ENCODE data around the gene PLA2G12B. TPM values are rescaled to one million over a fixed set of nuclear protein-coding genes. Genes with fewer than 3 reads are reported as not detected.

PLA2G12B gene
- total and polyA plus RNA-seq, 2 experiments from 2014 or later: not detected

GRCh38 chr10:73003822-73004221, 49.2 kb upstream of the PLA2G12B start:
- H3K4me3 ChIP-seq: no peak overlapping the region
- no peak overlapping the region for H3K27ac ChIP-seq (ENCODE audit: low read depth)
- Mint-ChIP-seq H3K4me3 (no peak overlapping the region), H3K36me3 (ENCODE audit: low read depth) (no peaks in the 10 kb centered on the region; the same call in 2 of the 3 replicates), H3K9me3 (no peaks in the 10 kb centered on the region), H3K4me1 (peaks cover 3% of the 10 kb centered on the region; the same call in 2 of the 3 replicates), H3K27ac (no peak overlapping the region), H3K27me3 (ENCODE audit: insufficient read depth, low read depth, poor library complexity) (no peaks in the 10 kb centered on the region)
- H3K9me2 ChIP-seq (ENCODE audit: insufficient read depth): no peaks in the 10 kb centered on the region
- H3K79me2 ChIP-seq (replicated peaks; ENCODE audit: insufficient read depth): no peaks in the 10 kb centered on the region
- no peaks in the 10 kb centered on the region for H3F3A ChIP-seq (replicated peaks; ENCODE audit: low read depth)
- H3K4me2 ChIP-seq: no peak overlapping the region
- DNase-seq (ENCODE audit: low spot score) (no peak), ATAC-seq (no peak)
- no peaks in the 10 kb centered on the region for H3K4me1 ChIP-seq (ENCODE audit: insufficient read depth)
- TF ChIP-seq POLR2AphosphoS5 (IDR thresholded peaks at IDR 0.05; ENCODE audit: low read depth): no peak
- no peaks in the 10 kb centered on the region for H3K36me3 ChIP-seq (ENCODE audit: insufficient read depth)
- no peaks in the 10 kb centered on the region for H4K20me1 ChIP-seq (replicated peaks; ENCODE audit: insufficient read depth)
- H3K27me3 ChIP-seq (ENCODE audit: insufficient read depth): no peaks in the 10 kb centered on the region
- no peak overlapping the region for H2AFZ ChIP-seq

GRCh38 chr10:73000973-73001372, 46.4 kb upstream of the PLA2G12B start:
- TF ChIP-seq POLR2AphosphoS5 (IDR thresholded peaks at IDR 0.05; ENCODE audit: low read depth) (no peak), ZNF114 (CRISPR knock-in tag; IDR thresholded peaks at IDR 0.05) (no peak), CTCF (conservative IDR thresholded peaks at IDR 0.05; ENCODE audit: low read depth in 2 of 2) (no peak), ETS1 (IDR thresholded peaks at IDR 0.05) (no peak), REST (IDR thresholded peaks at IDR 0.05; ENCODE audit: unreplicated experiment) (no peak)

More at GRCh38 chr10:73000973-73001372, 46.4 kb upstream of the PLA2G12B start:
- peaks cover 3% of the 10 kb centered on the region; the same call in 2 of the 3 replicates for H3K4me1 Mint-ChIP-seq
- Histone ChIP-seq H3K4me2 (no peak overlapping the region), H3K4me1 (ENCODE audit: insufficient read depth) (no peaks in the 10 kb centered on the region), H3K4me3 (no peak overlapping the region), H3K9me2 (ENCODE audit: insufficient read depth) (no peaks in the 10 kb centered on the region), H4K20me1 (replicated peaks; ENCODE audit: insufficient read depth) (no peaks in the 10 kb centered on the region), H3F3A (replicated peaks; ENCODE audit: low read depth) (no peaks in the 10 kb centered on the region), H3K27ac (ENCODE audit: low read depth) (no peak overlapping the region), H3K36me3 (ENCODE audit: insufficient read depth) (no peaks in the 10 kb centered on the region), H3K79me2 (replicated peaks; ENCODE audit: insufficient read depth) (no peaks in the 10 kb centered on the region), H3K27me3 (ENCODE audit: insufficient read depth) (no peaks in the 10 kb centered on the region), H2AFZ (no peak overlapping the region)
- H3K4me3 Mint-ChIP-seq: no peak overlapping the region
- H3K27me3 Mint-ChIP-seq (ENCODE audit: insufficient read depth, low read depth, poor library complexity): peaks cover 1% of the 10 kb centered on the region
- DNase-seq (ENCODE audit: low spot score): no peak
- no peak for ATAC-seq
- H3K36me3 Mint-ChIP-seq (ENCODE audit: low read depth): peaks cover 4% of the 10 kb centered on the region; the same call in 1 of the 3 replicates
- H3K9me3 Mint-ChIP-seq: peaks cover 9% of the 10 kb centered on the region; the same call in 1 of the 3 replicates
- no peak overlapping the region for H3K27ac Mint-ChIP-seq
